ENCODE results near the gene MYO7A. TPM values are rescaled to one million over a fixed set of nuclear protein-coding genes. Genes with fewer than 3 reads are reported as not detected.

MYO7A gene
- total RNA-seq, 2 experiments from 2014 or later: not detected

DNA sequence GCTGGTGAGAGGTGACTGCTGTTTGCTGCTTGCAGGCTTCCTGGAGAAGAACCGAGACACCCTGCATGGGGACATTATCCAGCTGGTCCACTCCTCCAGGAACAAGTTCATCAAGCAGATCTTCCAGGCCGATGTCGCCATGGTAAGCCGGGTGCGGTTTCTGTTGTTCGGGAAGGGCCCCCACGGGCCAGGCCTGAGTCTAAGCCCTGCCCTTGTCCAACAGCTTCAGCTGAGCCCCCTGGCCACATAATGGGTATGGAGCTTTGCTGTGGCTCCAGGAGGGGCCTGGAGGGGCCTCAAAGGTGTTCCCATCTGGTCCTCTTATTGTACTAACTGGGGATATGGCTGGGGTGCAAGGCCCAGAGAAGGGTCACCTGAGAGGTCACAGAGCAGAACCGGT lies 38.0 kb downstream of the MYO7A start:
- ATAC-seq (no peak), DNase-seq (no peak)
- no peaks in the 10 kb centered on the region for H3K9me3 Mint-ChIP-seq (ENCODE audit: insufficient read depth)
- H3K36me3 Mint-ChIP-seq (ENCODE audit: low read depth): no peaks in the 10 kb centered on the region
- ChIA-PET CTCF (interaction anchor here (3.0 kb wide), 1 partner anchor 39 kb away, joined by 11 read pairs; no protein-coding TSS in a partner anchor), POLR2A (no interaction called here)
- H3K27ac Mint-ChIP-seq: no peak overlapping the region
- H3K4me1 Mint-ChIP-seq (ENCODE audit: low read depth): no peaks in the 10 kb centered on the region
- H3K27me3 Mint-ChIP-seq (ENCODE audit: low read depth): peaks cover 21% of the 10 kb centered on the region
- H3K4me3 Mint-ChIP-seq: no peak overlapping the region

DNA sequence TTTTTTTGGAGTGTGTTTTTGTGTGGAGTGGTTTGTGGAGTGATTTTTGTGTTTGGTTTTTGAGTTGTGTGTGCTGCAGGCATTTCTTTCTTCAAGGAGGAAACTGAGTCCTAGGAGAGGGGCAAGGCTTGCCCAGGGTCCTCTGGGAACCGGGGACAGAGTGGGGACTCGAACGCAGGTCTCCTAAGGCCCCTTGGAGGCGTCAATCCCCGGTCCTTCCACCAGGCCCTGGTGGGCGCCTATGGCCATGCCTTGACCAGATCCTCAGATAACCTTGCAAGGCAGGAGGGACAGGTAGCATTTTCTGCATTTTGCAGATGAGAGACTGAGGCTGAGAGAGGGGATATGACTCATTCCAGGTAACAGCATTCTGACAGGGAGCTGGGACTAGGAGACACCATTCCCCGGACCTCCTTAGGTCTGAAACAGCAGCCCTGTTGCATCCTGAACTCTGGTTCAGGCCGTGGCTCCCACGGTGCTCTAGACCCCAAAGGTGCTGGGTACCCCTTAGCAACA lies 39.1 kb downstream of the MYO7A start:
- H3K36me3 Mint-ChIP-seq (ENCODE audit: low read depth): no peaks in the 10 kb centered on the region
- CTCF ChIA-PET: interaction anchor here (1.0 kb wide), 1 partner anchor 40 kb away, joined by 3 read pairs; no protein-coding TSS in a partner anchor
- H3K4me1 Mint-ChIP-seq (ENCODE audit: low read depth): no peaks in the 10 kb centered on the region
- ATAC-seq (no peak), DNase-seq (no peak)
- peaks cover 15% of the 10 kb centered on the region for H3K27me3 Mint-ChIP-seq (ENCODE audit: low read depth)
- no peak overlapping the region for H3K27ac Mint-ChIP-seq
- no peaks in the 10 kb centered on the region for H3K9me3 Mint-ChIP-seq (ENCODE audit: insufficient read depth)
- no peak overlapping the region for H3K4me3 Mint-ChIP-seq
- POLR2A ChIA-PET: no interaction called here

DNA sequence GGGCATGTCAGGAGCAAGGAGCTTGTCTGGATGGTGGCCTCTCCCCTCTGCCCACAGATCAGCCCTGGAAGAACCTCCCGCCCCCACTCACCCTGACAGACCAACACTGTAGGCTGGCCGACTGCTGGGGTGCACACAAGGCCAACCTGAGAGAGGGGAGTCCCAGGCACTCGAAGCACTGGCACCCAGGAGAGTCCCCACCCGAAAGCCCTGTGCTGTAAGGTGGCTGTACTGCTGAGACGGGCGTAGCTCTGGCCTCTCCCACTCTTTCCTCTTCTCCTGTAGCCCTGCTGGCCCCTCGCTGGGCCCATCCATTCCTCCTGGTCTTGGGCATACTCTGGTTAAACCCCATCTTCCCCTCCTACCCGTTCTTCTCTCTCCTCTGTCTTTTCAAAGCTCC lies 39.7 kb downstream of the MYO7A start:
- Mint-ChIP-seq H3K9me3 (ENCODE audit: insufficient read depth) (no peaks in the 10 kb centered on the region), H3K36me3 (ENCODE audit: low read depth) (no peaks in the 10 kb centered on the region), H3K27me3 (ENCODE audit: low read depth) (peaks cover 15% of the 10 kb centered on the region), H3K4me3 (no peak overlapping the region), H3K4me1 (ENCODE audit: low read depth) (no peaks in the 10 kb centered on the region), H3K27ac (no peak overlapping the region)
- ATAC-seq: no peak
- DNase-seq: no peak
- ChIA-PET CTCF (interaction anchor here (1.0 kb wide), 1 partner anchor 41 kb away, joined by 3 read pairs; no protein-coding TSS in a partner anchor), POLR2A (no interaction called here)

DNA sequence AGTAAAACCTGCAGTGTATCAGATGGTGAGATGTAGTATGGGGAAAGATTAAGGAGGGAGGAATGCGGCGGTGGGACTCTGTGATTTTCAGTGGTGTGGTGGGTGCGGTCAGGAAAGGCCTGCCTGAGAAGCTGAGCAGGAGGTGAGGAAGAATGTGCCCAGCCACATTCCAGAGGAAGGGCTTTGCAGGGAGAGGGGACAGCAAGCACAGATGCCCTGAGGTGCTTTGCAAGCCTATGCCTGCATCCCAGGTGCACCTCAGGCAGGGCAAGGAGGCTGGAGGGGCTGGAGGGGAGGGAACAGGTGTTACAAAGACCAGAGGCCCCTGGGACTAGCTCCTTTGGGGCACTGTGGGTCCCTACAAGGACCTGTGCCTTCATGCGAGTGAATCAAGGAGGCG lies 42.1 kb downstream of the MYO7A start:
- H3K9me3 Mint-ChIP-seq (ENCODE audit: insufficient read depth): no peaks in the 10 kb centered on the region
- H3K36me3 Mint-ChIP-seq (ENCODE audit: low read depth): no peaks in the 10 kb centered on the region
- CTCF ChIA-PET: interaction anchor here (1.0 kb wide), 1 partner anchor 79 kb away, joined by 3 read pairs; no protein-coding TSS in a partner anchor
- peaks cover 5% of the 10 kb centered on the region for H3K27me3 Mint-ChIP-seq (ENCODE audit: low read depth)
- POLR2A ChIA-PET: no interaction called here
- H3K4me1 Mint-ChIP-seq (ENCODE audit: low read depth): no peaks in the 10 kb centered on the region
- H3K4me3 Mint-ChIP-seq: no peak overlapping the region
- no peak overlapping the region for H3K27ac Mint-ChIP-seq
- no peak for ATAC-seq
- DNase-seq: no peak

DNA sequence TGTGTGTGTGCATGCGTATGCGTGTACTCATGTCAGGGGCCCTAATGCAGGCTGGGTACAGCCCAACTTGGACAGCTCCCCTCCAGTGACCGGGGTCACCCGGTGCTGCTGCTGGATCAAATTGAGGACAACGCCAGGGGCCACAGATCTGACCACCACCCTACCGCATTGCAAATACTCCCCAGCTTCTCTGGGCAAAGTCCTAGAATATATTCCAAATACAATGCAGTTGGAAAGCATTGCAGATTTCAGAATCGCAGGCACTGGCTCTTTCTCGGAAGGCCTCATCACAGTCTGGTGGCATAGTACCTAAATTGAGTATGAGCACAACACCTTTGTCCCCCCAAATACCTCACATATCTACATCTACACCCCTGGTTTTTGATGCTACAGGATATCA lies 43.2 kb downstream of the MYO7A start:
- DNase-seq (no peak), ATAC-seq (no peak)
- Mint-ChIP-seq H3K27ac (no peak overlapping the region), H3K4me1 (ENCODE audit: low read depth) (peaks cover 2% of the 10 kb centered on the region), H3K9me3 (ENCODE audit: insufficient read depth) (no peaks in the 10 kb centered on the region), H3K36me3 (ENCODE audit: low read depth) (no peaks in the 10 kb centered on the region), H3K4me3 (no peak overlapping the region), H3K27me3 (ENCODE audit: low read depth) (peaks cover 4% of the 10 kb centered on the region)
- CTCF ChIA-PET: no interaction called here
- POLR2A ChIA-PET: no interaction called here

DNA sequence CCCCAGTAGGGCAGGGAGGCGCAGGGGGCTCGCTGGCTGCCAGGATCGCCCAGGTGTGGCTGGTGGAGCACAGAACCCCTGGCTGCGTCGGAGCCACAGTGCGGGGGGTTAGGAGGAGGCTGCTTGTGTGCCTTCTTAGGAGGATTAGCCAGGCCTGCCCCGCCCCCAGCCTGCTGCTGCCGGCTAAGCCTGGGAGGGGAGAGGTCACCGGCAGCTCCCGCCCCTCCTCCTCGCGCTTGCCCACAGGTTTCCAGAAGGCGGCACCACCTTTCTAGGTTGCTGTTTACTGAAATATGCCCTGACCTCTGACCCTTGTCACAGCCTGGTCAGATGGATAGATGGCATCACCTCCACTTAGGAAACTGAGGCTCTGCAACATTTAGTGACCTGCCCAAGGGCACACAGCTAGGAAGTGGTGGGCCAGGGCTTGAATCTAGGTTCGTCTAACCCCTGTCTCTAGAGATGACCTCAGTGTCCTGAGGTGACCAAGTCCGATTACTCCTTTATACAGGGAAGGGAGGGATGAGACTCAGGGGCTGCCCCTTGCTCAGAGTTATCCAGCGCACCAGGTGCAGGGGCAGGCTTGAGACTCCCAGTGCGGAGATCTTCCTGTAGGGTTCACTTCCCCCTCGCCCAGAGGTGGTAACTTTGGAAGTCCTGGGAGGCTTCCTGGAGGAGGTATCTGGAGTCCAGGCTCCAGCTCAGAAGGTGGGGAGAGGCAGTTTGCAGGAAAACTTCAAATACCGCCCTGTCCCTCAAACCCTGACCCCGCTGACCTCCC lies 44.0 kb downstream of the MYO7A start:
- no peaks in the 10 kb centered on the region for H3K9me3 Mint-ChIP-seq (ENCODE audit: insufficient read depth)
- H3K27ac Mint-ChIP-seq: no peak overlapping the region
- peaks cover 4% of the 10 kb centered on the region for H3K27me3 Mint-ChIP-seq (ENCODE audit: low read depth)
- ATAC-seq (no peak), DNase-seq (no peak)
- peaks cover 2% of the 10 kb centered on the region for H3K4me1 Mint-ChIP-seq (ENCODE audit: low read depth)
- no peak overlapping the region for H3K4me3 Mint-ChIP-seq
- H3K36me3 Mint-ChIP-seq (ENCODE audit: low read depth): no peaks in the 10 kb centered on the region
- POLR2A ChIA-PET: no interaction called here
- CTCF ChIA-PET: no interaction called here

DNA sequence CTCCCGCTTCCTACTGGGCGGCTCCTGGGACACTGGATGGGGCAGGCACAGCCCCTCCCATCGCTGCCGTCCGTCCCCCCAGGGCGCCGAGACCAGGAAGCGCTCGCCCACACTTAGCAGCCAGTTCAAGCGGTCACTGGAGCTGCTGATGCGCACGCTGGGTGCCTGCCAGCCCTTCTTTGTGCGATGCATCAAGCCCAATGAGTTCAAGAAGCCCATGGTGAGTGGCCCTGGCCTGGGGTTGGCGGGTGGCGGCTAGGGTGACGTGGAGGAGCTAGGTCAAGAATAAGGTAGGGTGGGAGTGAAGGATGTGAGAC lies 44.6 kb downstream of the MYO7A start:
- Mint-ChIP-seq H3K27me3 (ENCODE audit: low read depth) (peaks cover 4% of the 10 kb centered on the region), H3K27ac (no peak overlapping the region), H3K9me3 (ENCODE audit: insufficient read depth) (no peaks in the 10 kb centered on the region), H3K4me3 (no peak overlapping the region), H3K36me3 (ENCODE audit: low read depth) (no peaks in the 10 kb centered on the region), H3K4me1 (ENCODE audit: low read depth) (peaks cover 2% of the 10 kb centered on the region)
- ATAC-seq: no peak
- ChIA-PET CTCF (no interaction called here), POLR2A (no interaction called here)
- DNase-seq: no peak

DNA sequence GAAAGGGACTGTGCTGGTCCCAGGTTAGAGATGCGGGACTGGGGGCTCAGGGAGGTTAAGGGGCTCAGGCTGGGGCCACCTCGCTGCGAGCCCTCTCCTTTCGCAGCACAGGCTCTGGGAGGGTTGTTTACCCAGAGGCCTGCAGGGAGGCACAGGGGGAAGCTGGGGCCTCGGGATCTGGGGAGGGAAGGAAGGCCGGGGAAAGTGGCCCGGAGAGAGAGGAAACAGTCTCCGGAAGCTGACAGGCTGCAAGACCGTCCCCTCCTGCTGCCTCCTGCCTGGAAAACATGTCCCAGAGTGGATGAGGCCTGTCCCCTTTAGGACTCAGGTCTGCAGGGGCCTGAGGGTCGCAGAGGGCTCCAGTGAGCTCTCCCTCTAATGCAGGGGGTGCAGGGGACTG lies 45.4 kb downstream of the MYO7A start:
- H3K27me3 Mint-ChIP-seq (ENCODE audit: low read depth): peaks cover 4% of the 10 kb centered on the region
- no peaks in the 10 kb centered on the region for H3K36me3 Mint-ChIP-seq (ENCODE audit: low read depth)
- H3K4me3 Mint-ChIP-seq: no peak overlapping the region
- no peak overlapping the region for H3K27ac Mint-ChIP-seq
- no peaks in the 10 kb centered on the region for H3K9me3 Mint-ChIP-seq (ENCODE audit: insufficient read depth)
- CTCF ChIA-PET: interaction anchor here (1.9 kb wide), 1 partner anchor 46 kb away, joined by 9 read pairs; no protein-coding TSS in a partner anchor
- POLR2A ChIA-PET: no interaction called here
- DNase-seq (no peak), ATAC-seq (no peak)
- H3K4me1 Mint-ChIP-seq (ENCODE audit: low read depth): peaks cover 2% of the 10 kb centered on the region

DNA sequence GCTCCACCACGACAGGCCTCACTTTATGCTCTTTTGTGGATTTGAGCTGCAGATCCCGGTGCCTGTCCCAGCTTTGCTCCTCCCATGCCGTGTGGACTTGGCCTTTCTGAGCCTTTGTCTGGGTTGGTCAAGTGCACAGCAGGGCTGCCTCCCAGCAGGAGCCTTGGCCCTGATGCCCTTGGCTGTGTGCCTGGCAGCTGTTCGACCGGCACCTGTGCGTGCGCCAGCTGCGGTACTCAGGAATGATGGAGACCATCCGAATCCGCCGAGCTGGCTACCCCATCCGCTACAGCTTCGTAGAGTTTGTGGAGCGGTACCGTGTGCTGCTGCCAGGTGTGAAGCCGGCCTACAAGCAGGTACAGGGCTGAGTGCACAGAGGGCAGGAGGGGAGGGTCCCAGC lies 46.5 kb downstream of the MYO7A start:
- no peaks in the 10 kb centered on the region for H3K27me3 Mint-ChIP-seq (ENCODE audit: low read depth)
- POLR2A ChIA-PET: no interaction called here
- CTCF ChIA-PET: interaction anchor here (0.9 to 1.9 kb wide), 2 partner anchors 47 to 255 kb away, joined by 3 to 9 read pairs; no protein-coding TSS in a partner anchor
- no peaks in the 10 kb centered on the region for H3K9me3 Mint-ChIP-seq (ENCODE audit: insufficient read depth)
- no peak for ATAC-seq
- no peak for DNase-seq
- no peak overlapping the region for H3K27ac Mint-ChIP-seq
- no peaks in the 10 kb centered on the region for H3K36me3 Mint-ChIP-seq (ENCODE audit: low read depth)
- no peak overlapping the region for H3K4me3 Mint-ChIP-seq
- H3K4me1 Mint-ChIP-seq (ENCODE audit: low read depth): peaks cover 2% of the 10 kb centered on the region

DNA sequence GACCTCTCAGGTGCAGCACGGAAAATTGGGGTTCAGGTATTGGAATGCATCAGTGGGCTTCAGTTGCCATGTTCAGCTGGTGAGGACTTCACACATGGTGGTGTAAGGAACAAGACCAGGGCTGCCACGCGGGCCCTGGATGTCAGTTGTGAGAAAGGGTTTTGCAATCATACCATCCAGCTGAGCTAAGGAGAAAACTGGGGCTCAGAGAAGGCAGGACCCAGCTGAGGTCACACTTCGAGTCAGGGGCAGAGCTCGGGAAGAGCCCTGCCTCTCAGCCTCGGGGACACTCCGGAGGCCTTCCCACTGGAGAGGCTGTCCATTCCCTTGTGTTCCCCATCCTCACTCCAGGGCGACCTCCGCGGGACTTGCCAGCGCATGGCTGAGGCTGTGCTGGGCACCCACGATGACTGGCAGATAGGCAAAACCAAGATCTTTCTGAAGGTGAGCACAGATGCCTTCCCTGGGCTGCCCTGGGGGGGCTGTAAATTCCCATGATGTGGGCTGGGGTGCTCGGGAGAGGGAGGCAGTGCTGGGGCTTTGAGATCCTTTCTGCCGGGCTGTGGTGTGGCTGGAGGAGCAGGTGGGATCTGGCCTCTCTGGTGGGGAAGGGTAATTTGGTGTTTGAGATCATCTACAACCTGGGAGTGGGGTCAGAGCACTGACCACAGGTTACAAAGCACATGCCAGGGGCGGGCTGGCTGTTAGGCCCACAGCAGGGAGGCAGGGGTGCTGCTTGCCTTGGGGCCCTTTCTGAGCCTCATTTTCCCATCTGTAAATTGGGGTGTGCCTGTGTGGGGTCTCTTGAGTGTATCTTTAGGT lies 47.2 kb downstream of the MYO7A start:
- ATAC-seq (no peak), DNase-seq (no peak)
- POLR2A ChIA-PET: no interaction called here
- H3K4me3 Mint-ChIP-seq: no peak overlapping the region
- H3K4me1 Mint-ChIP-seq (ENCODE audit: low read depth): peaks cover 2% of the 10 kb centered on the region
- no peaks in the 10 kb centered on the region for H3K36me3 Mint-ChIP-seq (ENCODE audit: low read depth)
- no peaks in the 10 kb centered on the region for H3K9me3 Mint-ChIP-seq (ENCODE audit: insufficient read depth)
- H3K27ac Mint-ChIP-seq: no peak overlapping the region
- no peaks in the 10 kb centered on the region for H3K27me3 Mint-ChIP-seq (ENCODE audit: low read depth)
- CTCF ChIA-PET: interaction anchor here (0.9 to 1.9 kb wide), 3 partner anchors 13 to 255 kb away, joined by 3 to 9 read pairs (median 6); no protein-coding TSS in a partner anchor

DNA sequence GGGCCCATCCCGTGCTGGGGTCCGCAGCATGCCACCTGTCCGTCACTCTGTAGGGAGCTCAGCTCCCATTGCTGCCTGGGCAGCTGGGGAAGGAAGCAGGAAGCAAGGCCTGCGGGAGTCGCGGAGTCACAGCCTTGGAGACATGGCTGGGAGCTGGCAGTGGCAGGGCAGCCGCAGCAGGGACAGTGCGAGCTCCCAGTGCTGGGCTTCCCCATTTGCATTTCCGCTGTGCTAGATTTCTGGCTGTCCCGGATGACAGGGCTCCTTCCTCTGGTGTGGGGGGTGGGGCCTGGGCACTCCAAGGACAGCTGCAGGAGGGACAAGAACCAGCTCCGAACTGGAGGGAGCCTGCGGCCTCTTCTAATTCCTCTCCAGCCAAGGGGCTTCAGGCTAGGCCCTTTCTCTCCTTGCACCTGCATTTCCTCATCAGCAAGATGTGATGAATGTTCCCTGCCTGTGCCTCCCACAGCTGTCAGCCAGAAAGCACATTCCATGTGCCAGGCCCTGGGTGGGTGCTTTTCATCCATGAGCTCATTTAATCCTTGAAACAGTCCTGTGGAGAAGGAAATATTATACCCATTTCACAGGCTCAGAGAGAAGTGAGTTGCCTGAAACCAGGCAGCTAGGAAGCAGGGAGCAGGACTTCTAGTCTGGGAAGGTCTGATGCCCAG lies 48.0 kb downstream of the MYO7A start:
- no peak overlapping the region for H3K27ac Mint-ChIP-seq
- no peaks in the 10 kb centered on the region for H3K9me3 Mint-ChIP-seq (ENCODE audit: insufficient read depth)
- ATAC-seq (no peak), DNase-seq (no peak)
- H3K4me1 Mint-ChIP-seq (ENCODE audit: low read depth): peaks cover 2% of the 10 kb centered on the region
- H3K27me3 Mint-ChIP-seq (ENCODE audit: low read depth): no peaks in the 10 kb centered on the region
- no peaks in the 10 kb centered on the region for H3K36me3 Mint-ChIP-seq (ENCODE audit: low read depth)
- CTCF ChIA-PET: interaction anchor here (1.2 to 1.5 kb wide), 2 partner anchors 11 to 12 kb away, joined by 4 to 6 read pairs; no protein-coding TSS in a partner anchor
- H3K4me3 Mint-ChIP-seq: no peak overlapping the region
- POLR2A ChIA-PET: no interaction called here

All from activated CD8-positive, alpha-beta T cell treated with anti-CD3 and anti-CD28 coated beads, Interleukin-2, amount 10 ng/mL, durations not matched to agents 7 days and 5 days (primary cell).